Heart left ventricle (tissue), 13 donors: ENCODE results near the gene LSM5.

Experiments
- CTCF ChIP-seq, 12 donors: fragments of 200-600 bp; sonication (generic) in 4 of 12; IDR thresholded peaks; one replicate each; pipeline versions ENCODE4 v1.5.0 to v1.8.0; 2018 to 2022; ENCODE audit warnings: antibody characterized with exemption in 12 of 12, mild to moderate bottlenecking in 5 of 12
- POLR2A ChIP-seq, 2 donors: fragments of 450-650 bp; IDR thresholded peaks; one replicate each; pipeline ENCODE4 v1.6.1; 2017; ENCODE audit warnings: antibody characterized with exemption in 2 of 2, mild to moderate bottlenecking in 2 of 2, moderate library complexity in 2 of 2
- donor health status: ischemic (EF 13 %, LVEDD 7.1; RV severe dilation, severe dysfunction).
- donor health status: DM: no; HTN: yes; CAD: no.
- donor health status: DM: no; HTN: no; CAD: no.
- donor health status: ischemic (EF 25% LVEDD 6.9; RV normal size, moderate dysfunction).
- donor health status: ischemic (EF 25% LVEDD 5.7; RV mildly dilated, moderate dysfunction).
- donor health status: ischemic (EF 35%, LVEDD 5.7; RV mildly dilated, moderate dysfunction).
- donor health status: nonischemic (EF 11% LVEDD 7.7; RV severe dilation, severe dysfunction).
- donor health status: DM: yes; HTN: yes; CAD: no.
- donor health status: PGD.
- donor health status: ischemic (EF 29% LVEDD 5.4; RV normal size, mild dysfunction).
- donor health status: nonischemic (EF 23%, LVEDD 6.1; RV moderate dilation, normal function).

- TF ChIP-seq CTCF (IDR thresholded peaks at IDR 0.05) (no peak), POLR2A (IDR thresholded peaks at IDR 0.05) (no peak)
Observed at GRCh38 chr7:32470871-32471270, 19.3 kb downstream of the LSM5 start.
